HG03064 (cell line): ENCODE results near the gene CDKL5.

Source experiments
- ATAC-seq: cut with Tn5 transposase; IDR thresholded peaks from one replicate; pipeline ENCODE4 v1.9.1; 2021; ENCODE audit warnings: low read depth; ENCODE audit not compliant: unreplicated experiment

CDKL5 gene

GRCh38 chrX:18682979-18683387, 257.6 kb downstream of the CDKL5 start:
- no peak for ATAC-seq

- no peak for ATAC-seq
Observed at GRCh38 chrX:18687856-18688495, 262.6 kb downstream of the CDKL5 start.

- no peak for ATAC-seq
Observed at GRCh38 chrX:18691431-18691830, 266.0 kb downstream of the CDKL5 start.

- ATAC-seq = no peak
Observed at GRCh38 chrX:18692541-18692940, 267.1 kb downstream of the CDKL5 start.

- ATAC-seq = no peak
Observed at GRCh38 chrX:18696653-18697052, 271.2 kb downstream of the CDKL5 start.

GRCh38 chrX:18698737-18699650, 273.6 kb downstream of the CDKL5 start:
- no peak for ATAC-seq

GRCh38 chrX:18701621-18702361, 276.4 kb downstream of the CDKL5 start:
- no peak for ATAC-seq

- no peak for ATAC-seq
Observed at GRCh38 chrX:18702362-18703195, 277.2 kb downstream of the CDKL5 start.
